Testis (tissue), 2 donors: ENCODE data around the gene SLC25A44.

Source experiments
- POLR2A ChIP-seq: fragments of 450-650 bp; IDR thresholded peaks from one replicate; pipeline ENCODE4 v1.6.1; 2017; ENCODE audit warnings: antibody characterized with exemption, mild to moderate bottlenecking, moderate library complexity
- TF ChIP-seq, protein P1 (sequence below), 3 experiments: fragments of 450-650 bp in 2 of 3; fragments of 200-600 bp in 1 of 3; sonication (generic) in 1 of 3; IDR thresholded peaks; one replicate each; pipeline ENCODE4 v1.5.1; 2016 to 2019; ENCODE audit warnings: antibody characterized with exemption in 3 of 3, mild to moderate bottlenecking in 2 of 3, moderate library complexity in 1 of 3

DNA sequence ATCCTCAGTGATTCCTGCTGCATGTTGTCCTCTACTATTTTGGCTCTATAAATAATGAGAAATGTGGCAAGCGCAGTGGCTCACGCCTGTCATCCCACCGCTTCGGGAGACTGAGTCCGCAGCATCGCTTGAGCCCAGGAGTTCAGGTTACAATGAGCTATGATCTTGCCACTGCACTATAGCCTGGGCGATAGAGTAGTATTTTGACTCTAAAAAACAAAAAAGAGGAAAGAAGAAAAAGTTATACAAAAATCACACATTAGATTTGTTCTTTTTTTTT lies 756 bp upstream of the SLC25A44 start:
- TF ChIP-seq, protein P1, sequence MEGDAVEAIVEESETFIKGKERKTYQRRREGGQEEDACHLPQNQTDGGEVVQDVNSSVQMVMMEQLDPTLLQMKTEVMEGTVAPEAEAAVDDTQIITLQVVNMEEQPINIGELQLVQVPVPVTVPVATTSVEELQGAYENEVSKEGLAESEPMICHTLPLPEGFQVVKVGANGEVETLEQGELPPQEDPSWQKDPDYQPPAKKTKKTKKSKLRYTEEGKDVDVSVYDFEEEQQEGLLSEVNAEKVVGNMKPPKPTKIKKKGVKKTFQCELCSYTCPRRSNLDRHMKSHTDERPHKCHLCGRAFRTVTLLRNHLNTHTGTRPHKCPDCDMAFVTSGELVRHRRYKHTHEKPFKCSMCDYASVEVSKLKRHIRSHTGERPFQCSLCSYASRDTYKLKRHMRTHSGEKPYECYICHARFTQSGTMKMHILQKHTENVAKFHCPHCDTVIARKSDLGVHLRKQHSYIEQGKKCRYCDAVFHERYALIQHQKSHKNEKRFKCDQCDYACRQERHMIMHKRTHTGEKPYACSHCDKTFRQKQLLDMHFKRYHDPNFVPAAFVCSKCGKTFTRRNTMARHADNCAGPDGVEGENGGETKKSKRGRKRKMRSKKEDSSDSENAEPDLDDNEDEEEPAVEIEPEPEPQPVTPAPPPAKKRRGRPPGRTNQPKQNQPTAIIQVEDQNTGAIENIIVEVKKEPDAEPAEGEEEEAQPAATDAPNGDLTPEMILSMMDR (IDR thresholded peaks at IDR 0.05), result no peak
- TF ChIP-seq POLR2A, result no peak
